ENCODE measurements around the gene GMPR. TPM values are rescaled to one million over a fixed set of nuclear protein-coding genes. Genes with fewer than 3 reads are reported as not detected.

GMPR gene
- total RNA-seq, result 1 to 10 TPM in 1 of 2 experiments, under 1 TPM in 1; 0.94 to 1.0 TPM

GRCh38 chr6:16238057-16238962, at the start of gene GMPR:
Gene GMPR, plus strand, starts transcription at chr6:16238587. Its CDS starts 107 bp downstream, at chr6:16238694.
- H3K27ac Mint-ChIP-seq, result no peak within 1 kb of the TSS
- intact Hi-C loops (cut with micrococcal nuclease), result loop anchor here (2.0 to 5.0 kb wide), 2 partner anchors 84 to 524 kb away; no protein-coding TSS in a partner anchor
- H3K4me3 Mint-ChIP-seq, result peak within 1 kb of the TSS; percentile 76
- no peaks in the 10 kb centered on the region for H3K36me3 Mint-ChIP-seq (ENCODE audit: low read depth)
- H3K4me1 Mint-ChIP-seq (ENCODE audit: low read depth), result peaks cover 18% of the 10 kb centered on the region
- no peaks in the 10 kb centered on the region for H3K9me3 Mint-ChIP-seq
- DNase-seq, result peak; percentile 74
- H3K27me3 Mint-ChIP-seq (ENCODE audit: low read depth), result peaks cover 39% of the 10 kb centered on the region
- CTCF ChIA-PET, result interaction anchor here (0.6 to 4.3 kb wide), 7 partner anchors 15 to 762 kb away, joined by 3 to 17 read pairs (median 4); no protein-coding TSS in a partner anchor

GRCh38 chr6:16190214-16190613, 48.2 kb upstream of the GMPR start:
- CTCF ChIA-PET, result interaction anchor here (0.6 to 1.5 kb wide), 3 partner anchors 13 to 499 kb away, joined by 3 read pairs; no protein-coding TSS in a partner anchor
- Mint-ChIP-seq H3K36me3 (ENCODE audit: low read depth) (no peaks in the 10 kb centered on the region), H3K4me1 (ENCODE audit: low read depth) (no peaks in the 10 kb centered on the region)

GRCh38 chr6:16196260-16196983, 42.0 kb upstream of the GMPR start:
- H3K27me3 Mint-ChIP-seq (ENCODE audit: low read depth), result peaks cover 8% of the 10 kb centered on the region
- CTCF ChIA-PET, result interaction anchor here (1.2 to 1.7 kb wide), 2 partner anchors 9 to 13 kb away, joined by 5 to 6 read pairs; no protein-coding TSS in a partner anchor
- H3K4me1 Mint-ChIP-seq (ENCODE audit: low read depth), result no peaks in the 10 kb centered on the region
- intact Hi-C loops (cut with micrococcal nuclease), result no loop called here
- H3K4me3 Mint-ChIP-seq, result no peak overlapping the region
- no peak overlapping the region for H3K27ac Mint-ChIP-seq
- no peaks in the 10 kb centered on the region for H3K36me3 Mint-ChIP-seq (ENCODE audit: low read depth)
- no peak for DNase-seq
- H3K9me3 Mint-ChIP-seq, result no peaks in the 10 kb centered on the region

More at GRCh38 chr6:16190214-16190613, 48.2 kb upstream of the GMPR start:
- DNase-seq, result no peak
- no peak overlapping the region for H3K27ac Mint-ChIP-seq
- peaks cover 10% of the 10 kb centered on the region for H3K27me3 Mint-ChIP-seq (ENCODE audit: low read depth)
- H3K9me3 Mint-ChIP-seq, result no peaks in the 10 kb centered on the region
- no peak overlapping the region for H3K4me3 Mint-ChIP-seq
- intact Hi-C loops (cut with micrococcal nuclease), result no loop called here

- Mint-ChIP-seq H3K4me3 (no peak overlapping the region), H3K27ac (no peak overlapping the region), H3K4me1 (ENCODE audit: low read depth) (no peaks in the 10 kb centered on the region), H3K9me3 (no peaks in the 10 kb centered on the region), H3K27me3 (ENCODE audit: low read depth) (peaks cover 8% of the 10 kb centered on the region), H3K36me3 (ENCODE audit: low read depth) (no peaks in the 10 kb centered on the region)
- DNase-seq, result no peak
- CTCF ChIA-PET, result interaction anchor here (1.2 to 1.7 kb wide), 2 partner anchors 9 to 14 kb away, joined by 5 to 6 read pairs; no protein-coding TSS in a partner anchor
- intact Hi-C loops (cut with micrococcal nuclease), result no loop called here
Measured at GRCh38 chr6:16196984-16197546, 41.3 kb upstream of the GMPR start.

- peaks cover 6% of the 10 kb centered on the region for H3K27me3 Mint-ChIP-seq (ENCODE audit: low read depth)
- no peak overlapping the region for H3K4me3 Mint-ChIP-seq
- intact Hi-C loops (cut with micrococcal nuclease), result no loop called here
- CTCF ChIA-PET, result interaction anchor here (1.7 kb wide), 1 partner anchor 15 kb away, joined by 6 read pairs; no protein-coding TSS in a partner anchor
- no peak overlapping the region for H3K27ac Mint-ChIP-seq
- no peaks in the 10 kb centered on the region for H3K9me3 Mint-ChIP-seq
- H3K36me3 Mint-ChIP-seq (ENCODE audit: low read depth), result no peaks in the 10 kb centered on the region
- DNase-seq, result no peak
- no peaks in the 10 kb centered on the region for H3K4me1 Mint-ChIP-seq (ENCODE audit: low read depth)
Measured at GRCh38 chr6:16198061-16198705, 40.2 kb upstream of the GMPR start.

- Mint-ChIP-seq H3K4me1 (ENCODE audit: low read depth) (no peaks in the 10 kb centered on the region), H3K4me3 (no peak overlapping the region), H3K27ac (no peak overlapping the region), H3K36me3 (ENCODE audit: low read depth) (no peaks in the 10 kb centered on the region), H3K27me3 (ENCODE audit: low read depth) (peaks cover 1% of the 10 kb centered on the region), H3K9me3 (no peaks in the 10 kb centered on the region)
- intact Hi-C loops (cut with micrococcal nuclease), result no loop called here
- no peak for DNase-seq
- CTCF ChIA-PET, result interaction anchor here (1.1 kb wide), 1 partner anchor 17 kb away, joined by 3 read pairs; no protein-coding TSS in a partner anchor
Measured at GRCh38 chr6:16199804-16200203, 38.6 kb upstream of the GMPR start.

GRCh38 chr6:16200321-16200883, 38.0 kb upstream of the GMPR start:
- Mint-ChIP-seq H3K27me3 (ENCODE audit: low read depth) (peaks cover under 1% of the 10 kb centered on the region), H3K4me1 (ENCODE audit: low read depth) (no peaks in the 10 kb centered on the region), H3K27ac (no peak overlapping the region), H3K36me3 (ENCODE audit: low read depth) (no peaks in the 10 kb centered on the region), H3K4me3 (no peak overlapping the region), H3K9me3 (no peaks in the 10 kb centered on the region)
- no peak for DNase-seq
- intact Hi-C loops (cut with micrococcal nuclease), result no loop called here
- CTCF ChIA-PET, result no interaction called here

- CTCF ChIA-PET, result interaction anchor here (0.7 to 1.0 kb wide), 4 partner anchors 8 to 510 kb away, joined by 3 to 6 read pairs (median 3); no protein-coding TSS in a partner anchor
- Mint-ChIP-seq H3K4me1 (ENCODE audit: low read depth) (no peaks in the 10 kb centered on the region), H3K4me3 (no peak overlapping the region), H3K27me3 (ENCODE audit: low read depth) (no peaks in the 10 kb centered on the region), H3K27ac (no peak overlapping the region), H3K9me3 (no peaks in the 10 kb centered on the region), H3K36me3 (ENCODE audit: low read depth) (no peaks in the 10 kb centered on the region)
- intact Hi-C loops (cut with micrococcal nuclease), result no loop called here
- DNase-seq, result no peak
Measured at GRCh38 chr6:16201706-16202105, 36.7 kb upstream of the GMPR start.

GRCh38 chr6:16204653-16205376, 33.6 kb upstream of the GMPR start:
- H3K36me3 Mint-ChIP-seq (ENCODE audit: low read depth), result no peaks in the 10 kb centered on the region
- CTCF ChIA-PET, result interaction anchor here (0.7 to 2.3 kb wide), 11 partner anchors 10 to 512 kb away, joined by 3 to 15 read pairs (median 4); no protein-coding TSS in a partner anchor
- no peaks in the 10 kb centered on the region for H3K4me1 Mint-ChIP-seq (ENCODE audit: low read depth)
- intact Hi-C loops (cut with micrococcal nuclease), result no loop called here
- no peaks in the 10 kb centered on the region for H3K9me3 Mint-ChIP-seq
- H3K4me3 Mint-ChIP-seq, result no peak overlapping the region
- no peak for DNase-seq
- no peak overlapping the region for H3K27ac Mint-ChIP-seq
- peaks cover 3% of the 10 kb centered on the region for H3K27me3 Mint-ChIP-seq (ENCODE audit: low read depth)

- Mint-ChIP-seq H3K4me3 (no peak overlapping the region), H3K36me3 (ENCODE audit: low read depth) (no peaks in the 10 kb centered on the region), H3K9me3 (no peaks in the 10 kb centered on the region), H3K27ac (no peak overlapping the region), H3K4me1 (ENCODE audit: low read depth) (no peaks in the 10 kb centered on the region), H3K27me3 (ENCODE audit: low read depth) (peaks cover 3% of the 10 kb centered on the region)
- intact Hi-C loops (cut with micrococcal nuclease), result loop anchor here (1.0 kb wide), 3 partner anchors 22 to 514 kb away; no protein-coding TSS in a partner anchor
- DNase-seq, result no peak
- CTCF ChIA-PET, result interaction anchor here (0.6 to 2.3 kb wide), 21 partner anchors 9 to 513 kb away, joined by 3 to 15 read pairs (median 4); no protein-coding TSS in a partner anchor
Measured at GRCh38 chr6:16205377-16206144, 32.8 kb upstream of the GMPR start.
